ENCODE results near the gene WRAP73. TPM values are rescaled to one million over a fixed set of nuclear protein-coding genes. Genes with fewer than 3 reads are reported as not detected.

WRAP73 gene
- 22.5 TPM for total RNA-seq
- long read RNA-seq, transcript WRAP73-202 (11 exons, 1,998 nt): minor isoform, 5 of 70 reads
- long read RNA-seq, transcript WRAP73-201 (12 exons, 1,665 nt): major isoform, 31 of 70 reads
- long read RNA-seq, partial matches to known transcripts: 22 of 70 reads
- long read RNA-seq, other reads (novel, unspliced or antisense): 12 of 70 reads

- peaks cover 40% of the 10 kb centered on the region for H3K4me1 ChIP-seq
- ATAC-seq (peak; percentile 93 to 97), DNase-seq (peak; percentile 95)
- intact Hi-C loops (cut with DNase I): no loop called here
- peak within 1 kb of the TSS; percentile 87 for H3K4me3 ChIP-seq
- H3K27ac ChIP-seq: peak within 1 kb of the TSS; percentile 58
- H3K9me3 ChIP-seq: no peaks in the 10 kb centered on the region
- peak; percentile 35 for TF ChIP-seq CTCF (IDR thresholded peaks at IDR 0.05)
- peaks cover 32% of the 10 kb centered on the region for H3K36me3 ChIP-seq
- H3K27me3 ChIP-seq (ENCODE audit: low read depth): peaks cover 45% of the 10 kb centered on the region
These were observed at the start of gene WRAP73 for GRCh38 chr1:3649342-3650247. Gene WRAP73, minus strand, starts transcription at chr1:3650103. Its CDS starts 104 bp downstream, at chr1:3649999.

- intact Hi-C loops (cut with DNase I): no loop called here
- Histone ChIP-seq H3K4me3 (no peak overlapping the region), H3K27me3 (ENCODE audit: low read depth) (peaks cover 41% of the 10 kb centered on the region), H3K27ac (no peak overlapping the region), H3K36me3 (no peaks in the 10 kb centered on the region), H3K9me3 (no peaks in the 10 kb centered on the region), H3K4me1 (no peaks in the 10 kb centered on the region)
- no peak for ATAC-seq
- no peak for DNase-seq
- TF ChIP-seq CTCF (IDR thresholded peaks at IDR 0.05): no peak
These were observed 49.7 kb upstream of the WRAP73 start for GRCh38 chr1:3699596-3699995.

- H3K27me3 ChIP-seq (ENCODE audit: low read depth): peaks cover 41% of the 10 kb centered on the region
- intact Hi-C loops (cut with DNase I): no loop called here
- H3K27ac ChIP-seq: no peak overlapping the region
- no peak for TF ChIP-seq CTCF (IDR thresholded peaks at IDR 0.05)
- no peak for DNase-seq
- H3K4me3 ChIP-seq: no peak overlapping the region
- no peak for ATAC-seq
- no peaks in the 10 kb centered on the region for H3K9me3 ChIP-seq
- no peaks in the 10 kb centered on the region for H3K4me1 ChIP-seq
- H3K36me3 ChIP-seq: no peaks in the 10 kb centered on the region
These were observed 48.9 kb upstream of the WRAP73 start for GRCh38 chr1:3698660-3699408.

- ATAC-seq (no peak), DNase-seq (no peak)
- intact Hi-C loops (cut with DNase I): no loop called here
- Histone ChIP-seq H3K27ac (no peak overlapping the region), H3K4me1 (no peaks in the 10 kb centered on the region), H3K4me3 (no peak overlapping the region), H3K27me3 (ENCODE audit: low read depth) (peaks cover 36% of the 10 kb centered on the region), H3K9me3 (no peaks in the 10 kb centered on the region), H3K36me3 (no peaks in the 10 kb centered on the region)
- no peak for TF ChIP-seq CTCF (IDR thresholded peaks at IDR 0.05)
These were observed 47.9 kb upstream of the WRAP73 start for GRCh38 chr1:3697810-3698209.

- no peak for ATAC-seq
- Histone ChIP-seq H3K9me3 (no peaks in the 10 kb centered on the region), H3K27ac (no peak overlapping the region), H3K4me1 (no peaks in the 10 kb centered on the region), H3K27me3 (ENCODE audit: low read depth) (peaks cover 36% of the 10 kb centered on the region), H3K4me3 (no peak overlapping the region), H3K36me3 (no peaks in the 10 kb centered on the region)
- TF ChIP-seq CTCF (IDR thresholded peaks at IDR 0.05): no peak
- intact Hi-C loops (cut with DNase I): no loop called here
- DNase-seq: no peak
These were observed 47.2 kb upstream of the WRAP73 start for GRCh38 chr1:3697104-3697503.

Measured in lower lobe of right lung (tissue), 2 donors.